Lower leg skin (tissue), 4 donors: ENCODE measurements around the gene GAREM2. TPM values are rescaled to one million over a fixed set of nuclear protein-coding genes. Genes with fewer than 3 reads are reported as not detected.

Experiments
- DNase-seq, 2 donors: peaks; one replicate each; pipeline ENCODE4 v3.0.0-alpha.2; 2019; ENCODE audit warnings: low spot score in 2 of 2
- H3K4me3 ChIP-seq: fragments of 200-600 bp; sonication (generic); 2 replicates; pipeline ENCODE4 v1.5.1; 2017; ENCODE audit warnings: mild to moderate bottlenecking, low read depth; ENCODE audit not compliant: poor library complexity, severe bottlenecking
- CTCF ChIP-seq, 3 donors: fragments of 450-650 bp; IDR thresholded peaks; one replicate each; pipeline ENCODE4 v1.5.1; 2016; ENCODE audit warnings: antibody characterized with exemption in 3 of 3, mild to moderate bottlenecking in 3 of 3, moderate library complexity in 2 of 3
- POLR2A ChIP-seq, 2 donors: fragments of 450-650 bp; IDR thresholded peaks; one replicate each; pipeline ENCODE4 v1.6.1; 2016 to 2017; ENCODE audit warnings: antibody characterized with exemption in 2 of 2, mild to moderate bottlenecking in 1 of 2, moderate library complexity in 1 of 2
- WGBS, 2 donors: methylation state at CpG; one replicate each; pipeline ENCODE4 v1.1.5; 2018; 5-methylcytosine and 5-hydroxymethylcytosine counted together
- intact Hi-C: fragments of 100-400 bp; cut with DNase I; formaldehyde crosslinking; loops from one replicate; pipeline ENCODE4 v1.15.0; 2023; ENCODE audit warnings: low total_unique reads
- total RNA-seq, 4 donors: library from RNA; depleted of rRNA; stranded (reverse); fragments of >200 nt; gene quantifications; one replicate each; pipeline ENCODE4 v1.1.0, GENCODE V29; 2016

The GAREM2 gene
- total RNA-seq, 4 donors from 2014 or later = 0.04 to 0.95 (median 0.45) TPM

GRCh38 chr2:26170795-26171194, 2.1 kb upstream of the GAREM2 start:
- no peak for TF ChIP-seq POLR2A (IDR thresholded peaks at IDR 0.05)
- no peak for TF ChIP-seq CTCF (IDR thresholded peaks at IDR 0.05)
- WGBS, 2 donors = 88 to 90% methylated on average over 9 of the region's 9 CpGs
- intact Hi-C loops = no loop called here
- DNase-seq = peak in 1 of 2 donors; percentile 76
- no peak overlapping the region for H3K4me3 ChIP-seq

GRCh38 chr2:26172189-26172870, 558 bp upstream of the GAREM2 start:
- TF ChIP-seq POLR2A (IDR thresholded peaks at IDR 0.05) (no peak), CTCF (IDR thresholded peaks at IDR 0.05) (no peak)
- WGBS, 2 donors = 40 to 48% methylated on average over 23 to 26 of the region's 56 CpGs
- H3K4me3 ChIP-seq = no peak overlapping the region
- intact Hi-C loops = no loop called here
- peak in 1 of 2 donors; percentile 72 for DNase-seq

GRCh38 chr2:26173776-26174482, 1.0 kb downstream of the GAREM2 start:
- WGBS, 2 donors = 23 to 26% methylated on average over 21 to 45 of the region's 46 CpGs
- H3K4me3 ChIP-seq = no peak overlapping the region
- no peak for TF ChIP-seq CTCF (IDR thresholded peaks at IDR 0.05)
- no peak for TF ChIP-seq POLR2A (IDR thresholded peaks at IDR 0.05)
- intact Hi-C loops = no loop called here
- DNase-seq = peak in 1 of 2 donors; percentile 86

GRCh38 chr2:26174691-26175465, 2.0 kb downstream of the GAREM2 start:
- WGBS, 2 donors = 82 to 83% methylated on average over 10 of the region's 10 CpGs
- intact Hi-C loops = no loop called here
- no peak overlapping the region for H3K4me3 ChIP-seq
- peak in 1 of 2 donors; percentile 79 for DNase-seq
- no peak for TF ChIP-seq POLR2A (IDR thresholded peaks at IDR 0.05)
- TF ChIP-seq CTCF (IDR thresholded peaks at IDR 0.05) = no peak

- WGBS, 2 donors = 65 to 69% methylated on average over 13 of the region's 15 CpGs
- DNase-seq = peak in 1 of 2 donors; percentile 75
- TF ChIP-seq CTCF (IDR thresholded peaks at IDR 0.05) (no peak), POLR2A (IDR thresholded peaks at IDR 0.05) (no peak)
- intact Hi-C loops = no loop called here
- no peak overlapping the region for H3K4me3 ChIP-seq
Measured at GRCh38 chr2:26175466-26176278, 2.8 kb downstream of the GAREM2 start.
